Gastrocnemius medialis (tissue), 4 donors: ENCODE measurements around the gene RBM23.

ENCODE experiments used
- CTCF ChIP-seq, 5 experiments: fragments of 450-650 bp in 3 of 5; fragments of 200-600 bp in 2 of 5; sonication (generic) in 2 of 5; IDR thresholded peaks in 4 of 5; conservative IDR thresholded peaks in 1 of 5; 1 replicate in 4 of 5; 2 replicates in 1 of 5; pipeline ENCODE4 v1.5.1; 2016 to 2019; ENCODE audit warnings: antibody characterized with exemption in 5 of 5, mild to moderate bottlenecking in 3 of 5, moderate library complexity in 3 of 5
- POLR2A ChIP-seq, 2 donors: fragments of 450-650 bp; IDR thresholded peaks; one replicate each; pipeline ENCODE4 v1.6.1; 2017; ENCODE audit warnings: antibody characterized with exemption in 2 of 2, mild to moderate bottlenecking in 2 of 2, moderate library complexity in 2 of 2

- TF ChIP-seq CTCF (IDR thresholded peaks at IDR 0.05 in 4 of 5, conservative IDR thresholded peaks at IDR 0.05 in 1 of 5) = peak; percentile 83 to 95 (median 91)
- TF ChIP-seq POLR2A (IDR thresholded peaks at IDR 0.05) = peak in 1 of 2 donors; percentile 34
Measured at GRCh38 chr14:22872033-22872832, 46.7 kb downstream of the RBM23 start.
